RWPE2 (cell line): ENCODE results near the gene PNMA8A.

Source experiments
- ATAC-seq: fragments of 200-7000 bp; cut with Tn5 transposase; 3 replicates; pipeline ENCODE4 v1.9.1; 2021; ENCODE audit warnings: low read depth
- DNase-seq: peaks from one replicate; pipeline ENCODE4 v3.0.0-alpha.2; 2020; ENCODE audit warnings: low spot score
- H3K27ac ChIP-seq: fragments of 450-650 bp; 2 replicates; pipeline ENCODE4 v1.5.1; 2017; ENCODE audit warnings: mild to moderate bottlenecking; ENCODE audit not compliant: poor library complexity, severe bottlenecking
- H3K27me3 ChIP-seq: fragments of 250-450 bp; sonication (Bioruptor Pico); 2 replicates; pipeline ENCODE4 v1.5.1; 2021; ENCODE audit warnings: mild to moderate bottlenecking, moderate library complexity; ENCODE audit not compliant: insufficient read depth, poor library complexity, severe bottlenecking
- H3K36me3 ChIP-seq: fragments of 250-450 bp; sonication (Bioruptor Pico); 2 replicates; pipeline ENCODE4 v1.5.1; 2020; ENCODE audit warnings: low read depth, mild to moderate bottlenecking, moderate library complexity
- H3K4me1 ChIP-seq: fragments of 250-450 bp; sonication (Bioruptor Pico); 2 replicates; pipeline ENCODE4 v1.5.1; 2021; ENCODE audit warnings: mild to moderate bottlenecking, moderate library complexity; ENCODE audit not compliant: insufficient read depth, poor library complexity, severe bottlenecking
- H3K4me3 ChIP-seq: fragments of 250-450 bp; sonication (Bioruptor Pico); 2 replicates; pipeline ENCODE4 v1.5.1; 2021; ENCODE audit warnings: mild to moderate bottlenecking, moderate library complexity; ENCODE audit not compliant: severe bottlenecking
- H3K9me3 ChIP-seq: fragments of 250-450 bp; sonication (Bioruptor Pico); 2 replicates; pipeline ENCODE4 v1.5.1; 2021; ENCODE audit warnings: mild to moderate bottlenecking, moderate library complexity; ENCODE audit not compliant: severe bottlenecking
- CTCF ChIP-seq: fragments of 450-650 bp; IDR thresholded peaks from one replicate; pipeline ENCODE4 v1.5.1; 2017; ENCODE audit warnings: mild to moderate bottlenecking, moderate library complexity; ENCODE audit not compliant: poor library complexity, severe bottlenecking

PNMA8A gene

GRCh38 chr19:46489445-46490272 lies 18.3 kb upstream of the PNMA8A start:
- Histone ChIP-seq H3K27me3 (no peaks in the 10 kb centered on the region), H3K4me1 (no peaks in the 10 kb centered on the region), H3K4me3 (no peak overlapping the region), H3K36me3 (no peaks in the 10 kb centered on the region), H3K9me3 (no peaks in the 10 kb centered on the region), H3K27ac (no peak overlapping the region)
- peak; percentile 65 for DNase-seq
- TF ChIP-seq CTCF: no peak
- no peak for ATAC-seq

- no peaks in the 10 kb centered on the region for H3K36me3 ChIP-seq
- no peaks in the 10 kb centered on the region for H3K27me3 ChIP-seq
- no peak overlapping the region for H3K27ac ChIP-seq
- DNase-seq (no peak), ATAC-seq (no peak)
- no peak for TF ChIP-seq CTCF
- no peaks in the 10 kb centered on the region for H3K4me1 ChIP-seq
- no peaks in the 10 kb centered on the region for H3K9me3 ChIP-seq
- H3K4me3 ChIP-seq: no peak overlapping the region
These were observed 17.2 kb upstream of the PNMA8A start for GRCh38 chr19:46488551-46488950.

GRCh38 chr19:46487802-46488445 lies 16.6 kb upstream of the PNMA8A start:
- peak; percentile 94 for TF ChIP-seq CTCF
- ATAC-seq (peak; percentile 69), DNase-seq (peak; percentile 71)
- no peak overlapping the region for H3K27ac ChIP-seq
- no peaks in the 10 kb centered on the region for H3K27me3 ChIP-seq
- H3K4me3 ChIP-seq: no peak overlapping the region
- H3K4me1 ChIP-seq: no peaks in the 10 kb centered on the region
- no peaks in the 10 kb centered on the region for H3K36me3 ChIP-seq
- H3K9me3 ChIP-seq: no peaks in the 10 kb centered on the region

- ATAC-seq (no peak), DNase-seq (no peak)
- H3K27ac ChIP-seq: no peak overlapping the region
- H3K36me3 ChIP-seq: no peaks in the 10 kb centered on the region
- no peaks in the 10 kb centered on the region for H3K9me3 ChIP-seq
- no peaks in the 10 kb centered on the region for H3K4me1 ChIP-seq
- TF ChIP-seq CTCF: no peak
- no peak overlapping the region for H3K4me3 ChIP-seq
- no peaks in the 10 kb centered on the region for H3K27me3 ChIP-seq
These were observed 15.9 kb upstream of the PNMA8A start for GRCh38 chr19:46487178-46487801.
